Neuronal stem cell (in vitro differentiated cells): ENCODE measurements around the gene GLB1L3.
"Not testable (repeated sequence)": the region's sequence is repeated elsewhere in the genome, so short reads cannot be mapped to it uniquely, and the experiment has no call there.

Experiments
- DNase-seq: peaks from one replicate; pipeline ENCODE4 v3.0.0-alpha.2; 2013; ENCODE audit warnings: low spot score
- H2AFZ ChIP-seq: one replicate; pipeline ENCODE4 v1.6.1; 2013; ENCODE audit warnings: mild to moderate bottlenecking, low read length, inconsistent platforms
- H2AK5ac ChIP-seq: 2 replicates; pipeline ENCODE4 v1.6.1; 2013; ENCODE audit warnings: low read depth, mild to moderate bottlenecking, inconsistent platforms, low read length, moderate library complexity, mixed read lengths
- H2BK120ac ChIP-seq: 2 replicates; pipeline ENCODE4 v1.6.1; 2013; ENCODE audit warnings: low read depth, mild to moderate bottlenecking, inconsistent platforms, low read length, moderate library complexity, mixed read lengths
- H2BK12ac ChIP-seq: one replicate; pipeline ENCODE4 v1.6.1; 2013; ENCODE audit warnings: low read length, inconsistent platforms
- H2BK15ac ChIP-seq: 2 replicates; pipeline ENCODE4 v1.6.1; 2013; ENCODE audit warnings: mild to moderate bottlenecking, low read length, inconsistent platforms, mixed read lengths
- H2BK5ac ChIP-seq: one replicate; pipeline ENCODE4 v1.6.1; 2013; ENCODE audit warnings: inconsistent platforms, mild to moderate bottlenecking, low read length, moderate library complexity
- H3K14ac ChIP-seq: one replicate; pipeline ENCODE4 v1.6.1; 2013; ENCODE audit warnings: low read length, inconsistent platforms
- H3K18ac ChIP-seq: 2 replicates; pipeline ENCODE4 v1.6.1; 2013; ENCODE audit warnings: low read length, inconsistent platforms
- H3K23ac ChIP-seq: 2 replicates; pipeline ENCODE4 v1.6.1; 2013; ENCODE audit warnings: low read depth, mild to moderate bottlenecking, mixed read lengths, low read length, inconsistent platforms; ENCODE audit not compliant: poor library complexity
- H3K27ac ChIP-seq: replicated peaks from 3 replicates; pipeline ENCODE4 v1.5.1; 2013; ENCODE audit warnings: low read length, inconsistent platforms
- H3K27me3 ChIP-seq, 3 experiments: 2 replicates each; pipeline ENCODE4 v1.6.1; 2013; ENCODE audit warnings: low read length in 3 of 3, mild to moderate bottlenecking in 2 of 3, inconsistent platforms in 1 of 3, low read depth in 1 of 3, mixed read lengths in 1 of 3, moderate library complexity in 1 of 3; ENCODE audit not compliant: control insufficient read depth in 3 of 3, insufficient read depth in 3 of 3
- H3K36me3 ChIP-seq, 2 donors: replicated peaks in 1 of 2; 2 replicates each; pipeline ENCODE4 v1.6.1; 2013; ENCODE audit warnings: low read length in 2 of 2; ENCODE audit not compliant: control insufficient read depth in 2 of 2, insufficient read depth in 2 of 2
- H3K4ac ChIP-seq: 2 replicates; pipeline ENCODE4 v1.6.1; 2013; ENCODE audit warnings: inconsistent platforms, mild to moderate bottlenecking, low read length, moderate library complexity
- H3K4me1 ChIP-seq, 2 donors: 1 replicate in 1 of 2; 2 replicates in 1 of 2; pipeline ENCODE4 v1.6.1; 2013; ENCODE audit warnings: low read length in 2 of 2, low read depth in 1 of 2; ENCODE audit not compliant: control insufficient read depth in 2 of 2, insufficient read depth in 1 of 2
- H3K4me2 ChIP-seq: one replicate; pipeline ENCODE4 v1.6.1; 2013; ENCODE audit warnings: mild to moderate bottlenecking, low read length, inconsistent platforms; ENCODE audit not compliant: insufficient read depth, poor library complexity, severe bottlenecking
- H3K4me3 ChIP-seq, 2 donors: 2 replicates each; pipeline ENCODE4 v1.5.1; 2013; ENCODE audit warnings: low read length in 2 of 2, mild to moderate bottlenecking in 2 of 2, inconsistent platforms in 1 of 2, moderate library complexity in 1 of 2
- H3K79me1 ChIP-seq: one replicate; pipeline ENCODE4 v1.6.1; 2013; ENCODE audit warnings: low read depth, mild to moderate bottlenecking, inconsistent platforms, low read length, moderate library complexity
- H3K9ac ChIP-seq: one replicate; pipeline ENCODE4 v1.6.1; 2013; ENCODE audit warnings: mild to moderate bottlenecking, low read depth, low read length, inconsistent platforms; ENCODE audit not compliant: poor library complexity
- H3K9me3 ChIP-seq, 2 donors: replicated peaks in 1 of 2; 2 replicates each; pipeline versions ENCODE3 to v1.6.1; 2013; ENCODE audit warnings: low read length in 2 of 2, mild to moderate bottlenecking in 2 of 2, inconsistent platforms in 1 of 2, low read depth in 1 of 2, mixed read lengths in 1 of 2, moderate library complexity in 1 of 2; ENCODE audit not compliant: control insufficient read depth in 2 of 2, insufficient read depth in 1 of 2
- H4K8ac ChIP-seq: one replicate; pipeline ENCODE4 v1.6.1; 2013; ENCODE audit warnings: low read depth, mild to moderate bottlenecking, inconsistent platforms, low read length, moderate library complexity
- H4K91ac ChIP-seq: one replicate; pipeline ENCODE4 v1.6.1; 2013; ENCODE audit warnings: low read length, low read depth, mild to moderate bottlenecking, inconsistent platforms; ENCODE audit not compliant: poor library complexity
- WGBS, 2 donors: extraction: QIAGEN DNeasy Blood & Tissue Kit; methylation state at CpG; one replicate each; pipeline ENCODE4 v1.1.7; 2013; ENCODE audit warnings: missing lambda C conversion rate in 2 of 2, mixed read lengths in 1 of 2; ENCODE audit not compliant: insufficient read length in 2 of 2, insufficient replicate concordance in 1 of 2; ENCODE audit errors: extremely low coverage in 2 of 2; 5-methylcytosine and 5-hydroxymethylcytosine counted together

GLB1L3 gene

GRCh38 chr11:134254433-134255183, 21.6 kb upstream of the GLB1L3 start:
- H4K8ac ChIP-seq = no peak overlapping the region
- H3K4ac ChIP-seq = no peak overlapping the region
- no peak overlapping the region for H2AFZ ChIP-seq
- peaks cover 0 to 3% of the 10 kb centered on the region in 2 donors for H3K4me1 ChIP-seq
- no peak overlapping the region for H4K91ac ChIP-seq
- no peak overlapping the region for H2BK5ac ChIP-seq
- no peak overlapping the region for H3K27ac ChIP-seq
- peak overlapping the region in 1 of 2 donors; percentile 67 for H3K4me3 ChIP-seq
- no peak overlapping the region for H3K14ac ChIP-seq
- H3K18ac ChIP-seq = no peak overlapping the region
- DNase-seq = no peak
- no peaks in the 10 kb centered on the region for H3K9me3 ChIP-seq
- no peak overlapping the region for H2BK12ac ChIP-seq
- H2BK120ac ChIP-seq = no peak overlapping the region
- no peak overlapping the region for H3K23ac ChIP-seq
- H3K9ac ChIP-seq = no peak overlapping the region
- no peaks in the 10 kb centered on the region for H3K79me1 ChIP-seq
- H2AK5ac ChIP-seq = no peak overlapping the region
- WGBS, 2 donors = no CpG with 5 or more reads among the region's 3 CpGs
- peak overlapping the region; percentile 79 for H3K4me2 ChIP-seq
- H2BK15ac ChIP-seq = no peak overlapping the region
- peaks cover 12 to 47% of the 10 kb centered on the region in 2 donors for H3K36me3 ChIP-seq
- H3K27me3 ChIP-seq = no peaks in the 10 kb centered on the region

- H3K4me3 ChIP-seq, H2BK12ac ChIP-seq, H3K27me3 ChIP-seq, H2AFZ ChIP-seq, H3K4me1 ChIP-seq, H2BK5ac ChIP-seq, H3K9me3 ChIP-seq, H3K18ac ChIP-seq, H3K27ac ChIP-seq, H2BK120ac ChIP-seq, H3K23ac ChIP-seq, H3K79me1 ChIP-seq, H3K4me2 ChIP-seq, DNase-seq, H3K4ac ChIP-seq, H3K14ac ChIP-seq, H3K9ac ChIP-seq, H4K91ac ChIP-seq, H4K8ac ChIP-seq, H2AK5ac ChIP-seq, H2BK15ac ChIP-seq: not testable (repeated sequence)
- WGBS, 2 donors = no CpG with 5 or more reads among the region's 5 CpGs
- peaks cover 10 to 47% of the 10 kb centered on the region in 2 donors for H3K36me3 ChIP-seq
Measured at GRCh38 chr11:134255184-134255561, 21.0 kb upstream of the GLB1L3 start.

GRCh38 chr11:134257101-134257500, 19.1 kb upstream of the GLB1L3 start:
- H2BK12ac ChIP-seq = no peak overlapping the region
- H2BK120ac ChIP-seq = no peak overlapping the region
- no peak overlapping the region for H3K9ac ChIP-seq
- WGBS, 2 donors = no CpG with 5 or more reads among the region's 11 CpGs
- peaks cover 16 to 48% of the 10 kb centered on the region in 2 donors for H3K36me3 ChIP-seq
- no peaks in the 10 kb centered on the region for H3K9me3 ChIP-seq
- DNase-seq = no peak
- no peak overlapping the region for H2BK15ac ChIP-seq
- no peak overlapping the region for H4K8ac ChIP-seq
- no peak overlapping the region for H3K27ac ChIP-seq
- no peaks in the 10 kb centered on the region for H3K79me1 ChIP-seq
- no peak overlapping the region for H2BK5ac ChIP-seq
- H2AFZ ChIP-seq = no peak overlapping the region
- H4K91ac ChIP-seq = no peak overlapping the region
- H3K4me3 ChIP-seq = no peak overlapping the region
- H2AK5ac ChIP-seq = no peak overlapping the region
- no peak overlapping the region for H3K18ac ChIP-seq
- H3K4ac ChIP-seq = no peak overlapping the region
- H3K14ac ChIP-seq = no peak overlapping the region
- H3K4me2 ChIP-seq = no peak overlapping the region
- H3K27me3 ChIP-seq = no peaks in the 10 kb centered on the region
- H3K23ac ChIP-seq = no peak overlapping the region
- peaks cover 0 to 3% of the 10 kb centered on the region in 2 donors for H3K4me1 ChIP-seq

- no peaks in the 10 kb centered on the region for H3K79me1 ChIP-seq
- no peak overlapping the region for H3K9ac ChIP-seq
- H3K18ac ChIP-seq = no peak overlapping the region
- no peak overlapping the region for H2AFZ ChIP-seq
- H3K27me3 ChIP-seq = no peaks in the 10 kb centered on the region
- no peak overlapping the region for H2BK5ac ChIP-seq
- no peak overlapping the region for H2AK5ac ChIP-seq
- H3K27ac ChIP-seq = no peak overlapping the region
- H2BK12ac ChIP-seq = no peak overlapping the region
- H3K4me1 ChIP-seq = peaks cover 0 to 3% of the 10 kb centered on the region in 2 donors
- H2BK15ac ChIP-seq = no peak overlapping the region
- H4K91ac ChIP-seq = no peak overlapping the region
- no peak overlapping the region for H3K14ac ChIP-seq
- no peak overlapping the region for H3K4me2 ChIP-seq
- H3K23ac ChIP-seq = no peak overlapping the region
- H4K8ac ChIP-seq = no peak overlapping the region
- H3K4ac ChIP-seq = no peak overlapping the region
- no peak overlapping the region for H3K4me3 ChIP-seq
- peaks cover 22 to 63% of the 10 kb centered on the region in 2 donors for H3K36me3 ChIP-seq
- DNase-seq = no peak
- H3K9me3 ChIP-seq = no peaks in the 10 kb centered on the region
- no CpG with 5 or more reads among the region's 4 CpGs for WGBS, 2 donors
- no peak overlapping the region for H2BK120ac ChIP-seq
Measured at GRCh38 chr11:134258577-134258976, 17.6 kb upstream of the GLB1L3 start.
